ENCODE data around the gene ENPP7. TPM values are rescaled to one million over a fixed set of nuclear protein-coding genes. Genes with fewer than 3 reads are reported as not detected.

ENPP7 gene
- total RNA-seq, 1 experiment from 2014 or later = not detected

DNA sequence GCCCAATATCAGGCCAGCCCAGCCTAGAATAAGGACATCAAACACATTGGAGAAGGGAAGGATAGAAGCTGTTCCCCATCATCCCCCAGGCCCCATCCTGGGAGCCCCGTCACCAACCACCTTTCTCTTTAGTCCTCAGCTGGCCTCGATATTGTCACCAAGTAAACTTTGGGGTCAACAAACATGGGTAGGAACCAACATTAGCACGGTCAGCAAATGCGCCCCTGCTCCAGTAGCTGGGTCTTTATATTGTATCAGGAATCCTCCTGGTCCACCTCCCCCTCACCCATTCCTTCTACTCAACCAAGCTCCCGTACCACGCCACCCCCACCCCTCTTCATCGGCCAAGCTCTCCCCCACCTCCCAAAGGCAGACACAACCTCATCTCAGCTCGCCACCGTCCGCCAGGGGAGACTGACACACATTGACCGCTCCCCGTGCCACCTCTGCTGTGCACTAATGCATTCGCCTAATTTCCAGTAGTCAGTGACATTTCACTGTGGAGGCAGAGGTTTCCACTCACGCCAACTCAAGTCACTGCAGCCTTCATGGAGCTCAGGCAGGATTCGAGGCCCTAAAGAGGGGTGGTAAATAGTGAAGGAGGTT is 26.5 kb downstream of the ENPP7 start:
- DNase-seq (ENCODE audit: low read depth, low spot score) (no peak), ATAC-seq (no peak)
- no peaks in the 10 kb centered on the region for H3K9me2 ChIP-seq (ENCODE audit: insufficient read depth)
- no peaks in the 10 kb centered on the region for H3K27me3 ChIP-seq (ENCODE audit: insufficient read depth, low read length)
- H2AFZ ChIP-seq (ENCODE audit: low read depth, low read length, poor library complexity, severe bottlenecking) = no peak overlapping the region
- TF ChIP-seq, protein P1, sequence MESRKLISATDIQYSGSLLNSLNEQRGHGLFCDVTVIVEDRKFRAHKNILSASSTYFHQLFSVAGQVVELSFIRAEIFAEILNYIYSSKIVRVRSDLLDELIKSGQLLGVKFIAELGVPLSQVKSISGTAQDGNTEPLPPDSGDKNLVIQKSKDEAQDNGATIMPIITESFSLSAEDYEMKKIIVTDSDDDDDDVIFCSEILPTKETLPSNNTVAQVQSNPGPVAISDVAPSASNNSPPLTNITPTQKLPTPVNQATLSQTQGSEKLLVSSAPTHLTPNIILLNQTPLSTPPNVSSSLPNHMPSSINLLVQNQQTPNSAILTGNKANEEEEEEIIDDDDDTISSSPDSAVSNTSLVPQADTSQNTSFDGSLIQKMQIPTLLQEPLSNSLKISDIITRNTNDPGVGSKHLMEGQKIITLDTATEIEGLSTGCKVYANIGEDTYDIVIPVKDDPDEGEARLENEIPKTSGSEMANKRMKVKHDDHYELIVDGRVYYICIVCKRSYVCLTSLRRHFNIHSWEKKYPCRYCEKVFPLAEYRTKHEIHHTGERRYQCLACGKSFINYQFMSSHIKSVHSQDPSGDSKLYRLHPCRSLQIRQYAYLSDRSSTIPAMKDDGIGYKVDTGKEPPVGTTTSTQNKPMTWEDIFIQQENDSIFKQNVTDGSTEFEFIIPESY (IDR thresholded peaks at IDR 0.05; ENCODE audit: extremely low read depth, insufficient replicate concordance, low read length) = no peak
- TF ChIP-seq, protein P2, sequence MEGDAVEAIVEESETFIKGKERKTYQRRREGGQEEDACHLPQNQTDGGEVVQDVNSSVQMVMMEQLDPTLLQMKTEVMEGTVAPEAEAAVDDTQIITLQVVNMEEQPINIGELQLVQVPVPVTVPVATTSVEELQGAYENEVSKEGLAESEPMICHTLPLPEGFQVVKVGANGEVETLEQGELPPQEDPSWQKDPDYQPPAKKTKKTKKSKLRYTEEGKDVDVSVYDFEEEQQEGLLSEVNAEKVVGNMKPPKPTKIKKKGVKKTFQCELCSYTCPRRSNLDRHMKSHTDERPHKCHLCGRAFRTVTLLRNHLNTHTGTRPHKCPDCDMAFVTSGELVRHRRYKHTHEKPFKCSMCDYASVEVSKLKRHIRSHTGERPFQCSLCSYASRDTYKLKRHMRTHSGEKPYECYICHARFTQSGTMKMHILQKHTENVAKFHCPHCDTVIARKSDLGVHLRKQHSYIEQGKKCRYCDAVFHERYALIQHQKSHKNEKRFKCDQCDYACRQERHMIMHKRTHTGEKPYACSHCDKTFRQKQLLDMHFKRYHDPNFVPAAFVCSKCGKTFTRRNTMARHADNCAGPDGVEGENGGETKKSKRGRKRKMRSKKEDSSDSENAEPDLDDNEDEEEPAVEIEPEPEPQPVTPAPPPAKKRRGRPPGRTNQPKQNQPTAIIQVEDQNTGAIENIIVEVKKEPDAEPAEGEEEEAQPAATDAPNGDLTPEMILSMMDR (IDR thresholded peaks at IDR 0.05 in 2 of 3, conservative IDR thresholded peaks at IDR 0.05 in 1 of 3; ENCODE audit: borderline replicate concordance in 1 of 3, insufficient read depth in 1 of 3, low read depth in 2 of 3, low read length in 2 of 3) = no peak
- TF ChIP-seq ZFX (IDR thresholded peaks at IDR 0.05) (no peak), TCF7L2 (IDR thresholded peaks at IDR 0.05; ENCODE audit: borderline replicate concordance, extremely low read depth, insufficient read depth, insufficient read length) (no peak), JUND (IDR thresholded peaks at IDR 0.05) (no peak), ZNF274 (IDR thresholded peaks at IDR 0.05; ENCODE audit: low read depth, low read length) (no peak), POLR2AphosphoS5 (IDR thresholded peaks at IDR 0.05; ENCODE audit: low read depth, low read length) (no peak), POLR2A (IDR thresholded peaks at IDR 0.05; ENCODE audit: borderline replicate concordance, extremely low read depth, insufficient read depth, insufficient read length) (no peak), EGR1 (IDR thresholded peaks at IDR 0.05; ENCODE audit: low read depth) (no peak), SIN3A (IDR thresholded peaks at IDR 0.05; ENCODE audit: low read depth) (no peak), YY1 (IDR thresholded peaks at IDR 0.05; ENCODE audit: extremely low read depth, insufficient replicate concordance, low read depth, low read length) (no peak), CEBPB (IDR thresholded peaks at IDR 0.05; ENCODE audit: low read depth) (no peak), ELF1 (IDR thresholded peaks at IDR 0.05; ENCODE audit: borderline replicate concordance, low read depth) (no peak), EZH2 (IDR thresholded peaks at IDR 0.05) (no peak), RAD21 (IDR thresholded peaks at IDR 0.05; ENCODE audit: low read depth) (no peak), EZH2phosphoT487 (IDR thresholded peaks at IDR 0.05; ENCODE audit: borderline replicate concordance) (no peak), FOSL1 (IDR thresholded peaks at IDR 0.05; ENCODE audit: low read depth) (no peak), SP1 (IDR thresholded peaks at IDR 0.05; ENCODE audit: low read depth) (no peak)
- TF ChIP-seq, protein P3, sequence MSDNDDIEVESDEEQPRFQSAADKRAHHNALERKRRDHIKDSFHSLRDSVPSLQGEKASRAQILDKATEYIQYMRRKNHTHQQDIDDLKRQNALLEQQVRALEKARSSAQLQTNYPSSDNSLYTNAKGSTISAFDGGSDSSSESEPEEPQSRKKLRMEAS (IDR thresholded peaks at IDR 0.05) = no peak
- TF ChIP-seq, protein P4, sequence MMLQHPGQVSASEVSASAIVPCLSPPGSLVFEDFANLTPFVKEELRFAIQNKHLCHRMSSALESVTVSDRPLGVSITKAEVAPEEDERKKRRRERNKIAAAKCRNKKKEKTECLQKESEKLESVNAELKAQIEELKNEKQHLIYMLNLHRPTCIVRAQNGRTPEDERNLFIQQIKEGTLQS (IDR thresholded peaks at IDR 0.05) = no peak
- RAD21 ChIA-PET (ENCODE audit: low non-redundant PET in 1 of 2, low total read pairs in 2 of 2, uncharacterized antibody in 2 of 2, unreplicated experiment in 2 of 2) = no interaction called here
- H3K9ac ChIP-seq (ENCODE audit: low read length) = no peak overlapping the region
- no peak overlapping the region for H3K4me3 ChIP-seq (replicated peaks in 1 of 2; ENCODE audit: low read depth in 1 of 2, low read length in 2 of 2)
- H3K4me1 ChIP-seq (ENCODE audit: control insufficient read depth in 1 of 2, insufficient read depth in 2 of 2, low read length in 2 of 2) = no peaks in the 10 kb centered on the region
- POLR2A ChIA-PET = interaction anchor here (0.7 kb wide), 1 partner anchor 269 kb away, joined by 3 read pairs; no protein-coding TSS in a partner anchor
- H4K20me1 ChIP-seq (ENCODE audit: insufficient read depth) = no peaks in the 10 kb centered on the region
- no peak overlapping the region for H3K27ac ChIP-seq (ENCODE audit: low read depth, low read length)
- no peaks in the 10 kb centered on the region for H3K79me2 ChIP-seq (ENCODE audit: insufficient read depth, low read length)
- H3K4me2 ChIP-seq (ENCODE audit: low read length) = no peak overlapping the region
- intact Hi-C loops (cut with micrococcal nuclease) = no loop called here
- H3K36me3 ChIP-seq (ENCODE audit: control insufficient read depth in 1 of 2, insufficient read depth in 2 of 2, low read length in 2 of 2) = no peaks in the 10 kb centered on the region
- no peaks in the 10 kb centered on the region for H3K9me3 ChIP-seq (ENCODE audit: control insufficient read depth in 1 of 2, insufficient read depth in 1 of 2, low read depth in 1 of 2, low read length in 2 of 2)
- no TSS peak for BruUV-seq (replicated peaks)
- CTCF ChIA-PET = no interaction called here
